Upper lobe of left lung (tissue), 6 donors: Measurements from ENCODE around the gene LHFPL3. TPM values are rescaled to one million over a fixed set of nuclear protein-coding genes. Genes with fewer than 3 reads are reported as not detected.

Experiments used
- ATAC-seq, 2 donors: fragments of 200-7000 bp; cut with Tn5 transposase; one replicate each; pipeline ENCODE4 v1.9.1; 2022; ENCODE audit warnings: mild to moderate bottlenecking in 2 of 2, moderate library complexity in 2 of 2; ENCODE audit not compliant: low FRiP score in 2 of 2
- DNase-seq, 2 donors: peaks; one replicate each; pipeline ENCODE4 v3.0.0-alpha.2; 2019 to 2020
- H3K27ac ChIP-seq, 4 donors: fragments of 200-600 bp; sonication (generic); one replicate each; pipeline ENCODE4 v1.5.1; 2016 to 2019
- H3K27me3 ChIP-seq, 4 donors: fragments of 200-600 bp; sonication (generic); one replicate each; pipeline ENCODE4 v1.5.1; 2017 to 2019
- H3K36me3 ChIP-seq, 4 donors: fragments of 200-600 bp; sonication (generic); one replicate each; pipeline ENCODE4 v1.5.1; 2016 to 2019
- H3K4me1 ChIP-seq, 4 donors: fragments of 200-600 bp; sonication (generic); one replicate each; pipeline ENCODE4 v1.5.1; 2018 to 2019
- H3K4me3 ChIP-seq, 4 donors: fragments of 200-600 bp; sonication (generic); one replicate each; pipeline ENCODE4 v1.5.1; 2017 to 2019; ENCODE audit warnings: mild to moderate bottlenecking in 2 of 4, moderate library complexity in 1 of 4
- H3K9me3 ChIP-seq, 4 donors: fragments of 200-600 bp; sonication (generic); one replicate each; pipeline ENCODE4 v1.5.1; 2018 to 2019
- EP300 ChIP-seq, 4 donors: sonication (generic); formaldehyde crosslinking; IDR thresholded peaks; one replicate each; pipeline ENCODE4 v1.5.1; 2017; ENCODE audit warnings: antibody characterized with exemption in 4 of 4, control low read depth in 2 of 4
- POLR2A ChIP-seq, 4 donors: fragments of 450-650 bp; IDR thresholded peaks; one replicate each; pipeline ENCODE4 v1.5.1; 2016 to 2017; ENCODE audit warnings: antibody characterized with exemption in 4 of 4, mild to moderate bottlenecking in 2 of 4
- POLR2AphosphoS5 ChIP-seq, 2 donors: sonication (generic); formaldehyde crosslinking; IDR thresholded peaks; one replicate each; pipeline ENCODE4 v1.5.1; 2017; ENCODE audit warnings: antibody characterized with exemption in 2 of 2
- WGBS, 2 donors: methylation state at CpG; one replicate each; pipeline ENCODE4 v1.1.5; 2017 to 2018; 5-methylcytosine and 5-hydroxymethylcytosine counted together
- total RNA-seq, 6 donors: library from RNA; depleted of rRNA in 4 of 6; stranded (reverse); fragments of >200 nt in 4 of 6; gene quantifications; one replicate each; pipeline versions ENCODE4 v1.1.0 to v1.2.1, GENCODE V29; 2016 to 2021
- TF ChIP-seq, protein P1 (sequence below), 6 experiments: fragments of 450-650 bp in 4 of 6; fragments of 200-600 bp in 2 of 6; sonication (generic) in 2 of 6; IDR thresholded peaks; one replicate each; pipeline ENCODE4 v1.5.1; 2016 to 2019; ENCODE audit warnings: antibody characterized with exemption in 6 of 6
- donor health status: DM: no; HTN: no; CAD: no; lungs with moderate emphysema.
- donor health status: DM: no; HTN: yes; CAD: no; lungs with severe emphysema.

The LHFPL3 gene
- total RNA-seq, 6 donors from 2014 or later = not detected

DNA sequence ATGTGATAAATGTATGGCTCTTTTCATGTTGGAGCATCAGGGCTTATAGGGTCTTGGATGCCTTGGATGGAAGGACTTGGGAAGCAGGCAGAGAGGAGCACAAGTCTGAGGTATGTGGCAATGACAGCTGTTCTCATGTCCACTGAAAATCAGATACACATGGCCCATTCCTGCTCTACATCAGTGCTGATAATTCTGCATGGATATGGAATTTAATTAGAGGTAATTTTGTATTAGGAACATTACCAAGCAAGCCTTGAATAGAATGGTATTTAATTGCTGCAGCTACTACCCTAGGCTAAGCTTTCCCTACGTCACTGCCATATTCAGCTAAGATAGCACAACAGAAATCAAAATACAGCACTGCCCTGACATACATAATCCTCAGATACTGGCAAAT is 299.6 kb downstream of the LHFPL3 start:
- no peak overlapping the region for H3K27ac ChIP-seq
- no peak for DNase-seq
- 82 to 84% methylated on average over 1 of the region's 1 CpG for WGBS, 2 donors

GRCh38 chr7:104629408-104629807 is 301.0 kb downstream of the LHFPL3 start:
- Histone ChIP-seq H3K27me3 (no peaks in the 10 kb centered on the region), H3K36me3 (no peaks in the 10 kb centered on the region), H3K4me3 (no peak overlapping the region), H3K27ac (no peak overlapping the region), H3K4me1 (no peaks in the 10 kb centered on the region), H3K9me3 (no peaks in the 10 kb centered on the region)
- ATAC-seq (no peak), DNase-seq (no peak)
- 48 to 61% methylated on average over 1 of the region's 1 CpG for WGBS, 2 donors
- TF ChIP-seq EP300 (IDR thresholded peaks at IDR 0.05) (no peak), POLR2A (IDR thresholded peaks at IDR 0.05) (no peak), POLR2AphosphoS5 (IDR thresholded peaks at IDR 0.05) (no peak)
- TF ChIP-seq, protein P1, sequence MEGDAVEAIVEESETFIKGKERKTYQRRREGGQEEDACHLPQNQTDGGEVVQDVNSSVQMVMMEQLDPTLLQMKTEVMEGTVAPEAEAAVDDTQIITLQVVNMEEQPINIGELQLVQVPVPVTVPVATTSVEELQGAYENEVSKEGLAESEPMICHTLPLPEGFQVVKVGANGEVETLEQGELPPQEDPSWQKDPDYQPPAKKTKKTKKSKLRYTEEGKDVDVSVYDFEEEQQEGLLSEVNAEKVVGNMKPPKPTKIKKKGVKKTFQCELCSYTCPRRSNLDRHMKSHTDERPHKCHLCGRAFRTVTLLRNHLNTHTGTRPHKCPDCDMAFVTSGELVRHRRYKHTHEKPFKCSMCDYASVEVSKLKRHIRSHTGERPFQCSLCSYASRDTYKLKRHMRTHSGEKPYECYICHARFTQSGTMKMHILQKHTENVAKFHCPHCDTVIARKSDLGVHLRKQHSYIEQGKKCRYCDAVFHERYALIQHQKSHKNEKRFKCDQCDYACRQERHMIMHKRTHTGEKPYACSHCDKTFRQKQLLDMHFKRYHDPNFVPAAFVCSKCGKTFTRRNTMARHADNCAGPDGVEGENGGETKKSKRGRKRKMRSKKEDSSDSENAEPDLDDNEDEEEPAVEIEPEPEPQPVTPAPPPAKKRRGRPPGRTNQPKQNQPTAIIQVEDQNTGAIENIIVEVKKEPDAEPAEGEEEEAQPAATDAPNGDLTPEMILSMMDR (IDR thresholded peaks at IDR 0.05) = no peak

More for the DNA sequence above, 299.6 kb downstream of the LHFPL3 start:
- Histone ChIP-seq H3K4me1 (no peaks in the 10 kb centered on the region), H3K27me3 (no peaks in the 10 kb centered on the region), H3K9me3 (no peaks in the 10 kb centered on the region), H3K4me3 (no peak overlapping the region), H3K36me3 (no peaks in the 10 kb centered on the region)
- no peak for ATAC-seq
- TF ChIP-seq EP300 (IDR thresholded peaks at IDR 0.05) = no peak
- no peak for TF ChIP-seq POLR2AphosphoS5 (IDR thresholded peaks at IDR 0.05)
- TF ChIP-seq POLR2A (IDR thresholded peaks at IDR 0.05) = no peak
- TF ChIP-seq, protein P1 (IDR thresholded peaks at IDR 0.05) = no peak

GRCh38 chr7:104640506-104640905 is 312.1 kb downstream of the LHFPL3 start:
- DNase-seq = no peak
- 94% methylated on average over 4 of the region's 4 CpGs for WGBS, 2 donors
- Histone ChIP-seq H3K4me1 (no peaks in the 10 kb centered on the region), H3K36me3 (no peaks in the 10 kb centered on the region), H3K4me3 (no peak overlapping the region), H3K9me3 (no peaks in the 10 kb centered on the region), H3K27me3 (no peaks in the 10 kb centered on the region), H3K27ac (no peak overlapping the region)
- no peak for ATAC-seq
- TF ChIP-seq, protein P1 (IDR thresholded peaks at IDR 0.05) = no peak
- TF ChIP-seq EP300 (IDR thresholded peaks at IDR 0.05) (no peak), POLR2A (IDR thresholded peaks at IDR 0.05) (no peak), POLR2AphosphoS5 (IDR thresholded peaks at IDR 0.05) (no peak)

- no peak for TF ChIP-seq POLR2AphosphoS5 (IDR thresholded peaks at IDR 0.05)
- TF ChIP-seq, protein P1 (IDR thresholded peaks at IDR 0.05) = no peak
- TF ChIP-seq POLR2A (IDR thresholded peaks at IDR 0.05) = no peak
- no peak for TF ChIP-seq EP300 (IDR thresholded peaks at IDR 0.05)
- Histone ChIP-seq H3K27ac (no peak overlapping the region), H3K27me3 (no peaks in the 10 kb centered on the region), H3K4me3 (no peak overlapping the region), H3K36me3 (no peaks in the 10 kb centered on the region), H3K9me3 (no peaks in the 10 kb centered on the region), H3K4me1 (no peaks in the 10 kb centered on the region)
- 47 to 55% methylated on average over 2 of the region's 2 CpGs for WGBS, 2 donors
- DNase-seq (no peak), ATAC-seq (no peak)
Measured at GRCh38 chr7:104642560-104642959, 314.2 kb downstream of the LHFPL3 start.

GRCh38 chr7:104643587-104644217 is 315.3 kb downstream of the LHFPL3 start:
- WGBS, 2 donors = 45 to 51% methylated on average over 5 of the region's 5 CpGs
- DNase-seq (no peak), ATAC-seq (no peak)
- H3K36me3 ChIP-seq = no peaks in the 10 kb centered on the region
- H3K27me3 ChIP-seq = no peaks in the 10 kb centered on the region
- no peak overlapping the region for H3K27ac ChIP-seq
- no peaks in the 10 kb centered on the region for H3K4me1 ChIP-seq
- no peaks in the 10 kb centered on the region for H3K9me3 ChIP-seq
- H3K4me3 ChIP-seq = no peak overlapping the region
- TF ChIP-seq EP300 (IDR thresholded peaks at IDR 0.05) (no peak), POLR2AphosphoS5 (IDR thresholded peaks at IDR 0.05) (no peak), POLR2A (IDR thresholded peaks at IDR 0.05) (no peak)
- TF ChIP-seq, protein P1 (IDR thresholded peaks at IDR 0.05) = no peak
